NCI-H2107 treated with DMSO at 0.1 percent for 48 hours (cell line): ENCODE data around the gene TTC13.

ENCODE experiments used
- DNase-seq: peaks from one replicate; lab custom pipeline; 2025; ENCODE audit not compliant: unreplicated experiment; lab: John Stamatoyannopoulos, UW

Gene TTC13

GRCh38 chr1:230877146-230877923, 101.3 kb downstream of the TTC13 start:
- DNase-seq: no peak

- no peak for DNase-seq
These were observed 102.0 kb downstream of the TTC13 start for GRCh38 chr1:230876660-230877059.

GRCh38 chr1:230875370-230875769, 103.3 kb downstream of the TTC13 start:
- DNase-seq: no peak

GRCh38 chr1:230870916-230871315, 107.7 kb downstream of the TTC13 start:
- DNase-seq: no peak

GRCh38 chr1:230869500-230869899, 109.2 kb downstream of the TTC13 start:
- no peak for DNase-seq

GRCh38 chr1:230868736-230869385, 109.8 kb downstream of the TTC13 start:
- DNase-seq: no peak

GRCh38 chr1:230867903-230868735, 110.5 kb downstream of the TTC13 start, which contains the start of gene C1orf198:
Gene C1orf198 (minus strand): TSS chr1:230868521. CDS start chr1:230868512, 9 bp downstream.
- no peak for DNase-seq

GRCh38 chr1:230867101-230867902, 111.4 kb downstream of the TTC13 start:
- peak; percentile 39 for DNase-seq

GRCh38 chr1:230866171-230867070, 112.2 kb downstream of the TTC13 start:
- no peak for DNase-seq

- no peak for DNase-seq
These were observed 113.4 kb downstream of the TTC13 start for GRCh38 chr1:230865062-230865817.

- no peak for DNase-seq
These were observed 114.2 kb downstream of the TTC13 start for GRCh38 chr1:230864441-230864840.

GRCh38 chr1:230863449-230863848, 115.2 kb downstream of the TTC13 start:
- DNase-seq: no peak

GRCh38 chr1:230861970-230862595, 116.6 kb downstream of the TTC13 start:
- DNase-seq: no peak

- no peak for DNase-seq
These were observed 117.2 kb downstream of the TTC13 start for GRCh38 chr1:230861489-230861888.

GRCh38 chr1:230860617-230861384, 117.9 kb downstream of the TTC13 start:
- no peak for DNase-seq

- DNase-seq: no peak
These were observed 119.5 kb downstream of the TTC13 start for GRCh38 chr1:230858918-230859729.

GRCh38 chr1:230858236-230858820, 120.3 kb downstream of the TTC13 start:
- DNase-seq: no peak
